Upper lobe of left lung (tissue), 6 donors: ENCODE data around the gene ATP6AP2. TPM values are rescaled to one million over a fixed set of nuclear protein-coding genes. Genes with fewer than 3 reads are reported as not detected.

Experiments used
- ATAC-seq, 2 donors: fragments of 200-7000 bp; cut with Tn5 transposase; one replicate each; pipeline ENCODE4 v1.9.1; 2022; ENCODE audit warnings: mild to moderate bottlenecking in 2 of 2, moderate library complexity in 2 of 2; ENCODE audit not compliant: low FRiP score in 2 of 2
- DNase-seq, 2 donors: peaks; one replicate each; pipeline ENCODE4 v3.0.0-alpha.2; 2019 to 2020
- H3K27ac ChIP-seq, 4 donors: fragments of 200-600 bp; sonication (generic); one replicate each; pipeline ENCODE4 v1.5.1; 2016 to 2019
- H3K27me3 ChIP-seq, 4 donors: fragments of 200-600 bp; sonication (generic); one replicate each; pipeline ENCODE4 v1.5.1; 2017 to 2019
- H3K36me3 ChIP-seq, 4 donors: fragments of 200-600 bp; sonication (generic); one replicate each; pipeline ENCODE4 v1.5.1; 2016 to 2019
- H3K4me1 ChIP-seq, 4 donors: fragments of 200-600 bp; sonication (generic); one replicate each; pipeline ENCODE4 v1.5.1; 2018 to 2019
- H3K4me3 ChIP-seq, 4 donors: fragments of 200-600 bp; sonication (generic); one replicate each; pipeline ENCODE4 v1.5.1; 2017 to 2019; ENCODE audit warnings: mild to moderate bottlenecking in 2 of 4, moderate library complexity in 1 of 4
- H3K9me3 ChIP-seq, 4 donors: fragments of 200-600 bp; sonication (generic); one replicate each; pipeline ENCODE4 v1.5.1; 2018 to 2019
- EP300 ChIP-seq, 4 donors: sonication (generic); formaldehyde crosslinking; IDR thresholded peaks; one replicate each; pipeline ENCODE4 v1.5.1; 2017; ENCODE audit warnings: antibody characterized with exemption in 4 of 4, control low read depth in 2 of 4
- POLR2A ChIP-seq, 4 donors: fragments of 450-650 bp; IDR thresholded peaks; one replicate each; pipeline ENCODE4 v1.5.1; 2016 to 2017; ENCODE audit warnings: antibody characterized with exemption in 4 of 4, mild to moderate bottlenecking in 2 of 4
- POLR2AphosphoS5 ChIP-seq, 2 donors: sonication (generic); formaldehyde crosslinking; IDR thresholded peaks; one replicate each; pipeline ENCODE4 v1.5.1; 2017; ENCODE audit warnings: antibody characterized with exemption in 2 of 2
- WGBS, 2 donors: methylation state at CpG; one replicate each; pipeline ENCODE4 v1.1.5; 2017 to 2018; 5-methylcytosine and 5-hydroxymethylcytosine counted together
- total RNA-seq, 6 donors: library from RNA; depleted of rRNA in 4 of 6; stranded (reverse); fragments of >200 nt in 4 of 6; gene quantifications; one replicate each; pipeline versions ENCODE4 v1.1.0 to v1.2.1, GENCODE V29; 2016 to 2021
- TF ChIP-seq, protein P1 (sequence below), 6 experiments: fragments of 450-650 bp in 4 of 6; fragments of 200-600 bp in 2 of 6; sonication (generic) in 2 of 6; IDR thresholded peaks; one replicate each; pipeline ENCODE4 v1.5.1; 2016 to 2019; ENCODE audit warnings: antibody characterized with exemption in 6 of 6
- donor health status: DM: no; HTN: no; CAD: no; lungs with moderate emphysema.
- donor health status: DM: no; HTN: yes; CAD: no; lungs with severe emphysema.

Gene ATP6AP2
- total RNA-seq, 6 donors from 2014 or later: 35.6 to 132 (median 98.4) TPM

DNA sequence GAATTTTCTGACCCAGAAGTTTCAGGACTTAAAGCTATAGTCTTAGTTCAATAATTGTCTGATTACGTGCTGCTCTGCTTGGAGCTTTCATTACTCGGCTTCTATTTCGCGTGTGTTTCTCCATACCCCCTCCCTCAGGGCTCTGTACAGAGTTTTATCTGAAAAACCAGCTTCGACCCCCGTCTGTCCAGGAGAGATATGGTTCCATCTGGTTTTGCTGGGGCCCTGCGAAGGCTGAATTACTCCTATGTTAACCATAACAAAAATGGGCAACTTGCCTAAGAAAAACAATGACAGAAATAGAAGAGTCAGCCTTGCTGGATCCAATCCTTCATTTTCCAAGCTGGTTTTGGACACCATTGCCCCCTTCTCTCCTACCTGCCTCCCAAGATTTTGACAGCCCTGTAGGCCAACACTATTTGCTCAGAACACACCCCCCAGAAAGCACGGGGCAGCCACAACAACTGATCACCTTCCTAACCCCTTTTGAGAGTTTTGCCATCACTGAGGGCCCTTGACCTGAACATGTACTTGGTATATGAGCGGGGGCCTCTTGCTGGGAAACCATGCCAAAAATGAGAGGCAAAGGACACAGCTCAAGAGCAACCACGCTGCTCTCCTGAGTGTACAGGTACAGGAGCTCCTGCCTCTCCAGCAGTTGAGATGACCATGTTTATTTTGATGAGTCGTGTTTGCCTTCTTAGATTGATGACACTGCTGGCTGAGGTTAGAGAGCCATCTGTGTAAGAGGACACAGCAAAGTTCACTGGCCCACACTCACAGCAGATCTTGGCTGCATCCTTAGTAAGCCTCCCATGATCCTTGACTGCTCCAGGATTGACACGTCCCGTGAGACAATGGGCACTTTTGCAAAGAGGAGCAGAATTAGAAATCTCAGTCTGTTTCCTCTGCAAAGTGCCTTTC lies 36.2 kb upstream of the ATP6AP2 start:
- H3K27ac ChIP-seq: peak overlapping the region in 1 of 4 donors; percentile 21
- no peaks in the 10 kb centered on the region for H3K27me3 ChIP-seq
- H3K36me3 ChIP-seq: no peaks in the 10 kb centered on the region
- ATAC-seq (no peak), DNase-seq (peak in 1 of 2 donors; percentile 23)
- 23 to 58% methylated on average over 8 to 13 of the region's 13 CpGs for WGBS, 2 donors
- H3K4me3 ChIP-seq: no peak overlapping the region
- no peaks in the 10 kb centered on the region for H3K9me3 ChIP-seq
- TF ChIP-seq, protein P1, sequence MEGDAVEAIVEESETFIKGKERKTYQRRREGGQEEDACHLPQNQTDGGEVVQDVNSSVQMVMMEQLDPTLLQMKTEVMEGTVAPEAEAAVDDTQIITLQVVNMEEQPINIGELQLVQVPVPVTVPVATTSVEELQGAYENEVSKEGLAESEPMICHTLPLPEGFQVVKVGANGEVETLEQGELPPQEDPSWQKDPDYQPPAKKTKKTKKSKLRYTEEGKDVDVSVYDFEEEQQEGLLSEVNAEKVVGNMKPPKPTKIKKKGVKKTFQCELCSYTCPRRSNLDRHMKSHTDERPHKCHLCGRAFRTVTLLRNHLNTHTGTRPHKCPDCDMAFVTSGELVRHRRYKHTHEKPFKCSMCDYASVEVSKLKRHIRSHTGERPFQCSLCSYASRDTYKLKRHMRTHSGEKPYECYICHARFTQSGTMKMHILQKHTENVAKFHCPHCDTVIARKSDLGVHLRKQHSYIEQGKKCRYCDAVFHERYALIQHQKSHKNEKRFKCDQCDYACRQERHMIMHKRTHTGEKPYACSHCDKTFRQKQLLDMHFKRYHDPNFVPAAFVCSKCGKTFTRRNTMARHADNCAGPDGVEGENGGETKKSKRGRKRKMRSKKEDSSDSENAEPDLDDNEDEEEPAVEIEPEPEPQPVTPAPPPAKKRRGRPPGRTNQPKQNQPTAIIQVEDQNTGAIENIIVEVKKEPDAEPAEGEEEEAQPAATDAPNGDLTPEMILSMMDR (IDR thresholded peaks at IDR 0.05): no peak
- TF ChIP-seq POLR2AphosphoS5 (IDR thresholded peaks at IDR 0.05): no peak
- TF ChIP-seq POLR2A (IDR thresholded peaks at IDR 0.05): no peak
- no peak for TF ChIP-seq EP300 (IDR thresholded peaks at IDR 0.05)
- peaks cover 2 to 16% (median 3%) of the 10 kb centered on the region in 4 donors for H3K4me1 ChIP-seq

DNA sequence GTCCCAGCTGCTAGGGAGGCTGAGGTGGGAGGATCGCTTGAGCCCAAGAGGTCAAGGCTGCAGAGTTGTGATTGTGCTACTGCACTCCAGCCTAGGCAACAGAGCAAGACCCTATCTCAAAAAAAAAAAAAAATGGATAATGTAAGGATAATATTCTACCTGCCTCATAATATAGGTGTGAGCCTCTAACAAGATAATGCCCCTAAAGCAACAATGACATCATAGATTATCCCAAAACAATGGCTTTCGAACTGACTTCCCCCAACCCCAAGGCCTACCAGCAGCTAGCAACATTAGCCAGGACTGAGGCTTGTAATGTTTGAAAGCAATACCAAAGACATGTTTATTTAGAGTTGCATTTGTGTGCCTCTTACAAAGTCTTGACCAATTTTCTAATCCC lies 33.9 kb upstream of the ATP6AP2 start:
- WGBS, 2 donors: 93 to 100% methylated on average over 2 of the region's 2 CpGs

DNA sequence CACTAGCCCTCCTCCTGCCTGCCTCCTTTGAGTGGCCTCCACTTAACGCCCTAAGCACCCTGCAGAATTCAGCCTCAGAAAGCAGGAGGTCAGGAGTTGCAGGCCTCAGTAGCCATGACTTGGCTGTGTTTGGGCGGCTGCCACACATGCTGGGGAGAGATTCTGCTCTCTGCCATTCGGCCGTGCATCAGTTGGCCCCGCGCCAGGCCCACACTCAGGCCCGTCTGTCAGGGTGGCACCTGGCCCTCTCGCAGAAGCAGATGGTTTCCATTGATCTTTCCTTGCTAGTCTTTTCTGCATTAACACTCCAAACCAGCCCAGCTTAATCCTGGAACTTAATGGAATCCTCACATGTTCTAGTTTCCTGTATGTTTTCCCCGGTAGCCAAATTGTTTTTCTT lies 30.7 kb upstream of the ATP6AP2 start:
- H3K36me3 ChIP-seq: no peaks in the 10 kb centered on the region
- H3K4me3 ChIP-seq: no peak overlapping the region
- WGBS, 2 donors: 69 to 70% methylated on average over 5 to 9 of the region's 9 CpGs
- no peaks in the 10 kb centered on the region for H3K27me3 ChIP-seq
- TF ChIP-seq, protein P1 (IDR thresholded peaks at IDR 0.05): no peak
- no peak for TF ChIP-seq EP300 (IDR thresholded peaks at IDR 0.05)
- no peak for TF ChIP-seq POLR2A (IDR thresholded peaks at IDR 0.05)
- TF ChIP-seq POLR2AphosphoS5 (IDR thresholded peaks at IDR 0.05): no peak
- H3K9me3 ChIP-seq: no peaks in the 10 kb centered on the region
- no peak overlapping the region for H3K27ac ChIP-seq
- no peaks in the 10 kb centered on the region for H3K4me1 ChIP-seq
- ATAC-seq: no peak
- DNase-seq: peak in 1 of 2 donors; percentile 52

More for the DNA sequence above, 33.9 kb upstream of the ATP6AP2 start:
- TF ChIP-seq POLR2A (IDR thresholded peaks at IDR 0.05) (no peak), EP300 (IDR thresholded peaks at IDR 0.05) (no peak), POLR2AphosphoS5 (IDR thresholded peaks at IDR 0.05) (no peak)
- TF ChIP-seq, protein P1 (IDR thresholded peaks at IDR 0.05): no peak
- ATAC-seq: no peak
- DNase-seq: no peak
- no peaks in the 10 kb centered on the region for H3K27me3 ChIP-seq
- no peak overlapping the region for H3K27ac ChIP-seq
- no peaks in the 10 kb centered on the region for H3K36me3 ChIP-seq
- peaks cover 0 to 11% (median 3%) of the 10 kb centered on the region in 4 donors for H3K4me1 ChIP-seq
- no peak overlapping the region for H3K4me3 ChIP-seq
- no peaks in the 10 kb centered on the region for H3K9me3 ChIP-seq

- Histone ChIP-seq H3K27me3 (no peaks in the 10 kb centered on the region), H3K9me3 (no peaks in the 10 kb centered on the region), H3K36me3 (no peaks in the 10 kb centered on the region), H3K27ac (no peak overlapping the region), H3K4me1 (no peaks in the 10 kb centered on the region), H3K4me3 (no peak overlapping the region)
- no peak for DNase-seq
- no peak for ATAC-seq
- WGBS, 2 donors: 75 to 77% methylated on average over 4 to 5 of the region's 5 CpGs
- TF ChIP-seq EP300 (IDR thresholded peaks at IDR 0.05): no peak
- no peak for TF ChIP-seq POLR2A (IDR thresholded peaks at IDR 0.05)
- no peak for TF ChIP-seq POLR2AphosphoS5 (IDR thresholded peaks at IDR 0.05)
- TF ChIP-seq, protein P1 (IDR thresholded peaks at IDR 0.05): no peak
These were observed 28.0 kb upstream of the ATP6AP2 start for GRCh38 chrX:40552768-40553167.
